Neural cell (in vitro differentiated cells): Measurements from ENCODE around the gene PPFIBP1. TPM values are rescaled to one million over a fixed set of nuclear protein-coding genes. Genes with fewer than 3 reads are reported as not detected.

Experiments
- H2AFZ ChIP-seq: fragments of 200-600, 300-800 bp; sonication (generic), shearing (Covaris generic); 2 replicates; pipeline ENCODE4 v1.6.0; 2014; ENCODE audit warnings: low read depth, mild to moderate bottlenecking, antibody characterized with exemption, low read length, moderate library complexity
- H3F3A ChIP-seq: fragments of 200-600 bp; shearing (Covaris generic); 2 replicates; pipeline ENCODE4 v1.6.1; 2016; ENCODE audit warnings: mild to moderate bottlenecking, moderate library complexity, mixed read lengths, antibody characterized with exemption, low read length; ENCODE audit not compliant: insufficient read depth, poor library complexity, severe bottlenecking
- H3K27ac ChIP-seq: fragments of 200-600, 300-800 bp; sonication (generic), shearing (Covaris generic); 2 replicates; pipeline ENCODE4 v1.5.1; 2014; ENCODE audit warnings: mild to moderate bottlenecking, low read length, moderate library complexity
- H3K27me3 ChIP-seq: fragments of 300-800, 200-600 bp; sonication (generic), shearing (Covaris generic); 2 replicates; pipeline ENCODE4 v1.6.0; 2014; ENCODE audit warnings: mild to moderate bottlenecking, low read depth, low read length, moderate library complexity; ENCODE audit not compliant: insufficient read depth
- H3K36me3 ChIP-seq: fragments of 300-800, 200-600 bp; sonication (generic), shearing (Covaris generic); 2 replicates; pipeline ENCODE4 v1.5.1; 2014; ENCODE audit warnings: mild to moderate bottlenecking, antibody characterized with exemption, low read length, moderate library complexity; ENCODE audit not compliant: insufficient read depth
- H3K4me2 ChIP-seq: fragments of 300-800, 200-600 bp; sonication (generic), shearing (Covaris generic); 2 replicates; pipeline ENCODE4 v1.6.0; 2014; ENCODE audit warnings: mild to moderate bottlenecking, low read length
- H3K4me3 ChIP-seq: fragments of 300-800, 200-600 bp; sonication (generic), shearing (Covaris generic); 2 replicates; pipeline ENCODE4 v1.5.1; 2014; ENCODE audit warnings: mild to moderate bottlenecking, low read length, moderate library complexity
- H3K79me2 ChIP-seq: fragments of 200-600 bp; shearing (Covaris generic); replicated peaks from 2 replicates; pipeline ENCODE4 v1.6.0; 2014; ENCODE audit warnings: mild to moderate bottlenecking, low read length, moderate library complexity; ENCODE audit not compliant: insufficient read depth
- H3K9ac ChIP-seq: fragments of 300-800, 200-600 bp; sonication (generic), shearing (Covaris generic); 2 replicates; pipeline ENCODE4 v1.6.1; 2016; ENCODE audit warnings: mild to moderate bottlenecking, low read length, mixed read lengths
- H3K9me2 ChIP-seq: fragments of 200-600 bp; shearing (Covaris generic); 2 replicates; pipeline ENCODE4 v1.6.1; 2016; ENCODE audit warnings: mild to moderate bottlenecking, low read length, mixed read lengths; ENCODE audit not compliant: insufficient read depth
- H3K9me3 ChIP-seq: fragments of 200-600, 300-800 bp; sonication (generic), shearing (Covaris generic); 2 replicates; pipeline ENCODE4 v1.6.1; 2016; ENCODE audit warnings: mild to moderate bottlenecking, mixed run types, low read length, moderate library complexity, mixed read lengths
- H4K20me1 ChIP-seq: fragments of 200-600 bp; shearing (Covaris generic); 2 replicates; pipeline ENCODE4 v1.6.1; 2016; ENCODE audit warnings: mild to moderate bottlenecking, mixed run types; ENCODE audit not compliant: insufficient read depth
- CTCF ChIP-seq: fragments of 450-650 bp; IDR thresholded peaks from 2 replicates; pipeline ENCODE4 v1.5.1; 2014; ENCODE audit warnings: antibody characterized with exemption, mild to moderate bottlenecking, moderate library complexity; ENCODE audit not compliant: poor library complexity, severe bottlenecking
- EP300 ChIP-seq: fragments of 450-650 bp; conservative IDR thresholded peaks from 2 replicates; pipeline ENCODE4 v1.6.1; 2014; ENCODE audit warnings: antibody characterized with exemption, mild to moderate bottlenecking, moderate library complexity; ENCODE audit not compliant: poor library complexity, severe bottlenecking
- EZH2 ChIP-seq: fragments of 200-600, 300-800 bp; shearing (Covaris generic), sonication (generic); IDR thresholded peaks from 2 replicates; pipeline ENCODE4 v1.6.1; 2014; ENCODE audit warnings: antibody characterized with exemption, low read length, borderline replicate concordance, mild to moderate bottlenecking; ENCODE audit not compliant: insufficient read depth, poor library complexity, severe bottlenecking
- MXI1 ChIP-seq: fragments of 450-650 bp; conservative IDR thresholded peaks from 2 replicates; pipeline ENCODE4 v1.6.1; 2014; ENCODE audit warnings: antibody characterized with exemption, mild to moderate bottlenecking; ENCODE audit not compliant: poor library complexity, severe bottlenecking
- POLR2AphosphoS5 ChIP-seq: IDR thresholded peaks from 2 replicates; pipeline ENCODE4 v1.6.1; 2012
- RAD21 ChIP-seq: fragments of 450-650 bp; conservative IDR thresholded peaks from 2 replicates; pipeline ENCODE4 v1.6.1; 2014; ENCODE audit warnings: antibody characterized with exemption, mild to moderate bottlenecking, moderate library complexity
- REST ChIP-seq: IDR thresholded peaks from 2 replicates; pipeline ENCODE4 v1.6.1; 2012; ENCODE audit warnings: borderline replicate concordance
- SMC3 ChIP-seq: fragments of 450-650 bp; conservative IDR thresholded peaks from 2 replicates; pipeline ENCODE4 v1.6.1; 2014; ENCODE audit warnings: antibody characterized with exemption, mild to moderate bottlenecking, moderate library complexity; ENCODE audit not compliant: poor library complexity
- TAF1 ChIP-seq: IDR thresholded peaks from 2 replicates; pipeline ENCODE4 v1.6.1; 2012; ENCODE audit warnings: low read depth
- polyA plus RNA-seq: library from polyadenylated mRNA; depleted of rRNA; stranded (reverse); fragments of >200 nt; gene quantifications from 2 replicates; pipeline ENCODE4 v1.2.3, GENCODE V29; 2014

The PPFIBP1 gene
- polyA plus RNA-seq, 1 donor from 2014 or later, result 30.2 TPM

- H3K4me2 ChIP-seq, result no peak overlapping the region
- H3K27ac ChIP-seq, result no peak overlapping the region
- TF ChIP-seq REST (no peak), MXI1 (no peak), POLR2AphosphoS5 (no peak), CTCF (no peak), TAF1 (no peak), SMC3 (no peak), EP300 (no peak), EZH2 (no peak), RAD21 (no peak)
- H3K27me3 ChIP-seq, result no peaks in the 10 kb centered on the region
- no peaks in the 10 kb centered on the region for H3K9me2 ChIP-seq
- H3K79me2 ChIP-seq, result no peaks in the 10 kb centered on the region
- H3K36me3 ChIP-seq, result no peaks in the 10 kb centered on the region
- no peak overlapping the region for H3K9ac ChIP-seq
- H4K20me1 ChIP-seq, result no peaks in the 10 kb centered on the region
- no peaks in the 10 kb centered on the region for H3F3A ChIP-seq
- no peak overlapping the region for H3K4me3 ChIP-seq
- H3K9me3 ChIP-seq, result no peaks in the 10 kb centered on the region
- no peak overlapping the region for H2AFZ ChIP-seq
Observed at GRCh38 chr12:27602516-27602915, 78.5 kb downstream of the PPFIBP1 start.

- H3K9ac ChIP-seq, result no peak overlapping the region
- no peaks in the 10 kb centered on the region for H3K27me3 ChIP-seq
- no peaks in the 10 kb centered on the region for H4K20me1 ChIP-seq
- H2AFZ ChIP-seq, result no peak overlapping the region
- H3K9me3 ChIP-seq, result no peaks in the 10 kb centered on the region
- TF ChIP-seq TAF1 (no peak), POLR2AphosphoS5 (no peak), REST (no peak), CTCF (no peak), EP300 (no peak), SMC3 (no peak), RAD21 (no peak), EZH2 (no peak), MXI1 (no peak)
- no peaks in the 10 kb centered on the region for H3K36me3 ChIP-seq
- H3K27ac ChIP-seq, result no peak overlapping the region
- no peak overlapping the region for H3K4me2 ChIP-seq
- no peaks in the 10 kb centered on the region for H3F3A ChIP-seq
- no peak overlapping the region for H3K4me3 ChIP-seq
- H3K9me2 ChIP-seq, result no peaks in the 10 kb centered on the region
- H3K79me2 ChIP-seq, result no peaks in the 10 kb centered on the region
Observed at GRCh38 chr12:27604431-27604830, 80.4 kb downstream of the PPFIBP1 start.
